OCI-LY1 (cell line): ENCODE results near the gene SOD2.

Source experiments
- EZH2 ChIP-seq: fragments of 200-600 bp; sonication (generic), shearing (Covaris generic); IDR thresholded peaks from 2 replicates; pipeline ENCODE4 v1.8.0; 2017; ENCODE audit warnings: borderline replicate concordance, mixed run types, mild to moderate bottlenecking, antibody characterized with exemption, low read length, moderate library complexity, mixed read lengths
- TF ChIP-seq, protein P1 (sequence below): fragments of 200-600 bp; sonication (generic), shearing (Covaris generic); IDR thresholded peaks from 2 replicates; pipeline ENCODE4 v1.5.1; 2017; ENCODE audit warnings: mild to moderate bottlenecking, antibody characterized with exemption, low read length, moderate library complexity, mixed read lengths

DNA sequence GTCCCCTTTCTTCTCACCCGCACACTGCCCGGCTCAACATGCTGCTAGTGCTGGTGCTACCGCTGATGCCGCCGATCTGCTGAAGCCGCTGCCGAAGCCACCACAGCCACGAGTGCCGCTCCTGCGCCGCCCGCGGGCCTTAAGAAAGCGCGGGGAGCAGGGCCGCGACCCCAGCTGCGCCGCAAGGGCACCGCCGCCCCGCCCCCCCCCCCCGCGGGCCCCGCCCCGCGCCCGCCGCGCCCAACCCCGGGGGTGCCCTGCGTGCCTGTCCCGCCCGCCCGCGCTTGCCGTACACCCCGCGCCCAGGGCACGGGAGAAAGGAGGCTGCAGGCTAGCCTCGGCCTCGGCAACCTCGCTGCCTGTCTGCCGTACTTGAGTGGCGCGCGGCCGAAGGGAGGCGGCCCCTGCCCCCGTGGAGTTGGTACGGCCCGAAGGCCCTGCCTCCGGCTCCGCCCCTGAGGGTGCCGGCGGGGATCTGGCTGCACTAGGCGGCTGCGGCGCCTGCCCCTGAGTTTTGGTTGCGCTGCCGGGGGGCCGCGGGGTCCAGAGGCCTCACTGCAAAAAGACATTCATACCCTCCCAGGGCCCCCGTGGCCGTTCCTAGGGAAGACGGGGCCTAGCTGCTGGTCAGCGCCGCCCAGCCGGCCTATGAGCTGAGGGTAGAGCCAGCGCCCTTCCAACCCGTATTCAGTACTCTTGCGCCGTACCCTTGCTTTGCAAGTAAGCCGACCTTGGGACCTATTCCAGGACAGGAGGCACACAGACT lies at the start of gene SOD2:
- TF ChIP-seq, protein P1, sequence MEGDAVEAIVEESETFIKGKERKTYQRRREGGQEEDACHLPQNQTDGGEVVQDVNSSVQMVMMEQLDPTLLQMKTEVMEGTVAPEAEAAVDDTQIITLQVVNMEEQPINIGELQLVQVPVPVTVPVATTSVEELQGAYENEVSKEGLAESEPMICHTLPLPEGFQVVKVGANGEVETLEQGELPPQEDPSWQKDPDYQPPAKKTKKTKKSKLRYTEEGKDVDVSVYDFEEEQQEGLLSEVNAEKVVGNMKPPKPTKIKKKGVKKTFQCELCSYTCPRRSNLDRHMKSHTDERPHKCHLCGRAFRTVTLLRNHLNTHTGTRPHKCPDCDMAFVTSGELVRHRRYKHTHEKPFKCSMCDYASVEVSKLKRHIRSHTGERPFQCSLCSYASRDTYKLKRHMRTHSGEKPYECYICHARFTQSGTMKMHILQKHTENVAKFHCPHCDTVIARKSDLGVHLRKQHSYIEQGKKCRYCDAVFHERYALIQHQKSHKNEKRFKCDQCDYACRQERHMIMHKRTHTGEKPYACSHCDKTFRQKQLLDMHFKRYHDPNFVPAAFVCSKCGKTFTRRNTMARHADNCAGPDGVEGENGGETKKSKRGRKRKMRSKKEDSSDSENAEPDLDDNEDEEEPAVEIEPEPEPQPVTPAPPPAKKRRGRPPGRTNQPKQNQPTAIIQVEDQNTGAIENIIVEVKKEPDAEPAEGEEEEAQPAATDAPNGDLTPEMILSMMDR, result no peak
- TF ChIP-seq EZH2, result no peak
